CMK (cell line): Measurements from ENCODE around the gene NDUFS6.

Experiments
- DNase-seq: peaks from one replicate; pipeline ENCODE4 v3.0.0-alpha.2; 2010; ENCODE audit warnings: low read depth

NDUFS6 gene

DNA sequence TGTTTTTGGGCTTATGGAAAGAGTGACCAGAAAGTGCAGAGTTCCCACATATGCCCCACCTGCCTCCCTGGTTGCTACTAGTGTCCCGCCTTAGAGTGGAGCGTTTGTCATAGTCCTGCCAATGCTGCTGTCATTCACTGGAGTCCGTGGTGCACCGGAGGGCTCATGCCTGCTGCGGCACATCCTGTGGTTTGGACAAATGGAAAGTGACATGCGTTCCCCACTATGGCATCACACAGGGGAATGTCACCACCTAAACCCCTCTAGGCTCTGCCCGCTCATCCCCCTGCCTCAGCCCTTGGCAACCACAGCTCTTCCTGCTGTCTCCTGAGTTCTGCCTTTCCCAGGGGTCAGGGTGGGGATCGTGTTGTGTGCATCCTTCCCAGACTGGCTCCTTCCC, 52.3 kb downstream of the NDUFS6 start:
- DNase-seq, result no peak

DNA sequence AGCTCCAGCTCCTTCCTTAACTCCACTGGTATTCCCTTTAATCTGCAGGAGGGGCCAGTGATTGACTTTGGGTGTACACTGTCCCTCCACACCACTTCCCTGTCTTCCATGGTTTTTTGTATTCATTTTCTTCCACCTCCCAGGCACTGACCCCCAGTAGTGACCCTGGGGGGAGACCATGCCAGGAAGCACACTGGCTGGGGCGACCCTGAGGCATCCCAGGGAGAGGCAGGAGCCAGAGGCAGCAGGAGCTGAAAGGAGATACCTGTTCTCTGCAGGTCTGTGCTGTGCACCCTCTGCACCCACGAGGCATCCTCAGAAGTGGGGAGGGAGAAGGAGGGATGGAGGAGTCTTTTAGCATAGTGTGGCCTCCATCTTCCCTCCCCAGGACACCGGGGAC, 53.9 kb downstream of the NDUFS6 start:
- DNase-seq, result no peak

DNA sequence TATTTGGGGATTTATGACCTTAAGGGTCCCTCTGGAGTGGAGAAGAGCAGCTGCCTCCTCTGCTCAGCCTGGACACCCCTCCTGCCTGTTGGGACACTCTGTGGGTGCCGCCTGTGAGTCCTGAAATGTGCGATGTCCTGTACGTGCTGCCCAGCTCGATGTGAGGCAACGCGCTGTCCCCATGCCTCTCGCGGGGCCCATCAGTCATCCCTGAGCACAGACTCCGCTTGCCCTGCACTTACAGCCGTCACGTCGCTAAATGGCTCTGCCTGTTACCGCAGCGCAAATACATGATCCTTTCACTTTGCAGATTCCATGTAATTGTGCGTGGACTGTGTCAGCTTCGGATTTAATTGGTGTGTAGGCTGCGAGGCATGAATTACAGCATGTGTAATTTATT, 54.4 kb downstream of the NDUFS6 start:
- no peak for DNase-seq

DNA sequence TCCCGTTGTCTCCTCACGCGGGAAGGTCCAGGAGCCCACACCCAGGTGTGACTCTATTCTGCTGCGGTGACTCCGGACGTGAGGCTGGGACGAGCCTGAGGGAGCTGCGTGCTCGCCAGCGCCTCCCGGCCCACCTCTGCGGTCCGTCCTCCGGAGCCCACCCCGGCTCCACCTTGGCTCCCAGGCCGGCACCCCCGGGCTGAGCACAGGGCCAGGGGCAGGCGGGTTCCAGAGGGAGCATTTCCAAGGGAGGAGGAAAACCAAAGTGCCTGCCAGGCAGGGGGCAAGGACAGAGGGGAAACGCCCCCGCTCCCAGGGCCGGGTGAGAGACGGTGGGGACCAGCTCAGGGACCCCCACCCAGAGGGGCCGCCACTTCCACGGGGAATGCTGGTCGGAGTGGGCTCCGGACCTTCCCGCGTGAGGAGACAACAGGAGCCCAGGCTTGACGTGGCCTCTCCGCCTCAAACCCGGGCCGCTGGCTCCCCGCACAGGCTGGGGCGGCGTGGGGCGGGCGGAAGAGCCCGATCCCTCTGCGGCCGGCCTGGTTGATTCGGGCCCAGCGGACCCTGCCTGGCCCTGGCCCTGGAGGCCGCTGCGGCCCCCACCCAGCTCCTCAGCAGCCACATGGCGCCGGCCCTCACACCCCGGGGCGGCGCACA, 55.5 kb downstream of the NDUFS6 start:
- no peak for DNase-seq

DNA sequence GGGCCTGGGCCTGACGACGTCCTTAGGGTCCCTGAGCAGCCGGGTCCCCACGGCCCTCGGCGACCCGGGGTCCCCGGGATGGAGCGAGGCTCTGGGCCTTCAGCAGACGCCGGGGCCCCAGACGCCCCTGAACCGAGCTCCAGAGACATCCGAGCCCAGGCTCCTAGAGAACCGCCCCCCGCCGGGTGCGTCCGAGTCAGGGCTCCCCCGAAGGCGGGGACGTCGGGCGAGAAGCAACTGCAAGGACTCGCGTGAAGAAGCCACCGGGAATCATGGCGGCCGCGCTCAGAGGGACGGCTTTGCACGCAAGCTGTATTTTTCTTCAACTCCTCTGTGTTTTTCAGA, 56.0 kb downstream of the NDUFS6 start:
- no peak for DNase-seq

DNA sequence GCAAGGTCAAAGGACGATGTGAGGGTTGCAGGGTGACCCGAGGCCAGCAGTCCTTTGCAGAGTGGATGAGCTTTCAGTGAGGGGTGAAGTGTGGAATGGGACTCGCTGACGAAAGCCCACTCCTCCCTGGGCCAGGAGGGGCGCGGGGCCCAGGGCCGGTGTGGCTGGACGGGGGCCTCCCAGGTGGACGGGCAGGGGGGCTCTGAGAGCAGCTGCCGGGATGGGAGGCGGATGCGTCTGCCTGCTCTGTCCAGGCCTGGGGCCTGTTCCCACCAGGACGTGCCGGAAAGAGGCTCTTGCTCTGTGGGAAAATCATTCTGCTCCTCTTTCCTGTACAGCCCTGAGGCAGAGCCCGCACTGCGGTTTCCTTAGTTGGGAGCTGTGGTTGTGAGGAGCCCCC, 57.2 kb downstream of the NDUFS6 start:
- DNase-seq, result no peak

DNA sequence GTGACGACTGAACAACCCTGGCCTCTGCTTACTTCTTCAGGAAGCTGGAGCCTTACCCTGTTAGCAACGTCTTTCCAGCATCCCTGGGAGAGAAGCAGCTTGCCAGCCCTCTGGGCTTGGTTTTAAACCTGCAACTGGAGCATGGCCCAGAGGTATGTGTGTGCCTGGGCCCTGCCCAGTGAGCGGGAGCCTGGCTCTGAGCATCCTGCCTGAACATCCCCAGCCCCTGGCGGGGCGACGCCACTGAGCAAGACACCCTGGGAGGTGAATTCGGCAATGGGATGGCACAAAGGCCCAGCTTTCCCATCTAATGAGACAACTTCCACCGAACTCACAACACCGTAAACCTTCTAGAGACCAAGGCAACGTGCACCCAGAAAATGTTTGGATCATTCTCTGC, 57.9 kb downstream of the NDUFS6 start:
- DNase-seq, result no peak

DNA sequence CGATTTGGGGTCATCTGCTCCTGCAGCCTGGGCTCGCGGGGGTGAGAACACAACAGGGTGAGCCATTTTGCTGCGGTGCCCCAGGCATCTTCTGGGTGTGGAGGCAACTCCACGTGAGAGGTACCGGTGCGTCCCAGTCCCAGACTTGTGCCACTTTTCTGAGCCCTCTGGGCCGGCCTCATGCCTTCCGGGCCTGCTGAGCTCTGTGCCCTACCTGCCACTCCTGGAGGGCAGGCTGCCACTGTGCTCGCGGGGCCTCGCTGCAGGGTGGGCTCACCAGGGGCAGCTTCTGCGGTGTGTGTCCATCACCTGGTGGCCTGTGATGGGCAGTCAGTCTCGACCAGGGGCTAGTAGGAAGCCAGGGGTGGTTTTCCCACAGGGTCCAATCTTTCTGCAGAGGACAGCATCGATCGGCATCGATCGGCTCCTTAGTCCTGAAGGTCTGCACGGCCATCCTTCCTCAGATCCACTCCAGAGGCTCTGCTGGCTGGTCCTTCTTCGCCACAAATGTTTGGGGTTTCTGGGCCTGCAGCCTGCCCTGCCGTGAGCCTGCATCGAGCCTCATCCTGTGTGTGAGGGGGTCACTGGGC, 58.9 kb downstream of the NDUFS6 start:
- DNase-seq, result no peak

DNA sequence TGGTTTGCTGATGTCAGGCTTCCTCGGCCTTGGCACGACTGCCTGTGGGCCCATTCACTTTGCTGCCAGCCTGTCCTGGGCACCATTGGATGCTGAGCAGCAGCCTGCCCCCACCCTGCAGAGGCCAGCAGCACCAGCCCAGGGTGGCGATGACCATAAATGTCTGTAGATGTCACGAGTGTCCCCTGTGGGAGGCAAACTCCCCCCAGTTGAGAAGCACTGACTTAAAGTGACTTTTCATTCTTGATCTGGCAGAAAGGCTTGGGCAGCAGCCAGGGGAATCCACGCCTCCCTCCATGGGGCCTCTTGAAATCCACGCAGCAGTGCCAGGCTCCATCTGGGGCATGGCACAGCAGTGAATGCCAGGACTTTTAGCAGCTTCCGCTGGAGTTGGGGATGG, 59.7 kb downstream of the NDUFS6 start:
- no peak for DNase-seq

DNA sequence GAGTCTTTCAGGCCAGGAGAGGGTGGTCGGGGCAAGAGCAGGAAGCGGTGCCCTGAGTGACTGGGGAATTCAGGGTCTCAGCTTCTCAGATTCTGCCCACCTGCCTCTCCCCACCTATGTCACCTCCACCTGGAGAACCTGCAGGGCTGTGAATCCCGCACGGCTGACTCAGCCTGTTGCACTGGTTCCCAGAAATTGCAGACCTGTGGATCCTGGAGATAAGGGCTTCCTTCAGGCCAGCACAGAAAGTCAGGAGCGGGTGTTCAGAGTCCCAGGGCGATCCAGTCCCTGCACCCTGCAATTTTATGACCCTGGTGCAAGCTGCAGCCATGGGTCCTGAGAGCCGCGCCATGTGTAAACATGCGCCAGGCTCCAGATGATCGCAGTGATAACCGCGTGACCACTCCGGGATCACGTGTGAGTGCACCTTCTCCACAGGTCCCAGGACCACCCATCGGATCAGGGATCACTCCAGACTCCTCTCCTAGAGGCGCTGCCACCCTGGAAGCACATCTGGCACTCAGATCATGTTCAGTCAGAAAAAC, 63.8 kb downstream of the NDUFS6 start:
- no peak for DNase-seq

DNA sequence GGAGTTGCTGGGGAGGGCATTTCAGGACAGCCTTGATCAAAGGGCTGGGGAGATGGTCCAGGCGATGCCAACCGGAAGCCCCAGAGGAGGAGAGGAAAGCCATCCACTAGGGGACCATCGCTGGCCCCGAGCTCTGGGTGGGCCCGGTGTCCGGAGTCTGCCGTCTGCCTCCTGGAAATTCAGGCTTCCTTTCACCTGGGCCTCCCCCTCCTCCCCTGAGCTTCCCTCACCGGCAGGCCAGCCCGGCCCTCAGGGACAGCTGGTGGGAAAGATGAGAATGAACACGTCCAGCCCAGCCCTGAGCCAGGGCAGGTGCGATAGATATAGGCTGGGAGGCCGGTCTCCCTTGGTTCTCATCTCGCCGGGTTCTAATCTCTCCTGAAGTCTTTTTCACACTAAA, 64.3 kb downstream of the NDUFS6 start:
- DNase-seq, result no peak
